GM18508 (cell line): ENCODE results near the gene TGDS.

Experiments used
- ATAC-seq: cut with Tn5 transposase; IDR thresholded peaks from one replicate; pipeline ENCODE4 v1.9.1; 2021; ENCODE audit warnings: moderate number of reproducible peaks; ENCODE audit not compliant: insufficient read depth, unreplicated experiment

TGDS gene

DNA sequence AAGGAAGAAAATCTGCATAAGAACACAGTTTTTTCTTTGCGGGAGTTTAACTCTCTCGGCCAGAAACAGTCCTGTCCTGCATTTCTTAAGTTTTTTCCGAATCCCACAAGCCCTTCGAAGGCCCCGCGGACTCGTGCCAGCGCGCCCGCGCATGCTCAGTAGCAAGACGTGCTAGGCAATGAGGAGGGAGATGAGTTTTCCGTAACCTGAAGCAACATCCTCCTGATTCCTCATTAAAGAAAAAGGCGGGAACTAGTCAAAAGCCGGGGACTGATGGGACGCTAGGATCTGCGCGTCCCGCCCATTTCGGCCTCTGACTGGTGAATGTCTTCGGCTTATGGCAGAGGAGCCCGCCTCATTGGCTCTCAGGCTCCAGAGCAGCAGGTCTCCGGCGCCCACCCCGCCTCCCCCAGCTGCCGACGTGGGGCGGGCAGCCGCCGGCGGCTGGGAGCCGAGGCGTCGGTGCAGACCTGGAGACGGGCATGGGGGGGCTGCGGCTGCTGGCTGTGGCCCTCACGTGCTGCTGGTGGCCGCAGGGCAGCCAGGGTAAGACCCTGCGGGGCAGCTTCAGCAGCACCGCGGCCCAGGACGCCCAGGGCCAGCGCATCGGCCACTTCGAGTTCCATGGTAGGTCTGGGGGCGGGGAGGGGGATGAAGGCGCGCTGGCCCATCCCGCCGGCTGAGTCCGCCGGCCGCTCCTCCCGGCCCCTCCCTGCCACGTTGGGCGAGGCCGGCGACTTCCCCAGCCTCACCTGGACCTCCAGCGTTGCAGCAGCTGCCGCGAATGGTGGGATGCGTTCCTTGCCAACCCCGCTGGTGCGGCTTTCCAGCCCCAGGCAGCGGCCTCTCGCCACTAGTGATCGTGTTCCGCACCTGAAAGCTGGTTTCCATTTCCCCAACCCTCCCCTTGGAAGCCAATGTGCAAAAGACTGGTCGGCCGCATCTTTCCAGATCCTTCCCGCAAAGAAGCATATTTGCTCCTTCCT is 5.8 kb upstream of the TGDS start, which contains the start of gene GPR180:
Gene GPR180 (plus strand): TSS at position 412 of the 986 bp plus-strand sequence. CDS start 71 bp downstream, at position 483.
- ATAC-seq: peak; percentile 97

DNA sequence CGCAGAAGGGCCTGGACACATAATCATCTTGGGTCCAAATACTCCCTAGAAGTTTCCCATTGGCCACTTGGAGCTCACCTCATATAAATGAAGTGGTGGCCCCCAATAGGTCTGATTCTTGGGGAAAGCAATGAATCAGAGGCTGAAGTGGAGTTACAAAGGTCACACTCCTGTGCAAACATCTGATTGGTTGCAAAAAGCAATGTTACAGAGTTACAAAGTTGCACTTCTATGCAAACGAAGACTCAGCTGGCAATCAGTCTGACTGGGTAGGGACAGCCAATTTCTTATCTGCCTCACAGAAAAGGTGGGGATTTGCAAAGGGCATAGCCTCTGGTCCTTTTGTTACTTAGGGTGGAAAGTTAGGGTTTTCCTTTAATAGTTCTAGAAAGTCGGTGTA is 3.9 kb upstream of the TGDS start:
- ATAC-seq: no peak

GRCh38 chr13:94598281-94598680 is 2.3 kb upstream of the TGDS start:
- no peak for ATAC-seq

- no peak for ATAC-seq
Measured at GRCh38 chr13:94596575-94596971, 621 bp upstream of the TGDS start.

GRCh38 chr13:94595001-94595949 is 677 bp downstream of the TGDS start:
- ATAC-seq: no peak

DNA sequence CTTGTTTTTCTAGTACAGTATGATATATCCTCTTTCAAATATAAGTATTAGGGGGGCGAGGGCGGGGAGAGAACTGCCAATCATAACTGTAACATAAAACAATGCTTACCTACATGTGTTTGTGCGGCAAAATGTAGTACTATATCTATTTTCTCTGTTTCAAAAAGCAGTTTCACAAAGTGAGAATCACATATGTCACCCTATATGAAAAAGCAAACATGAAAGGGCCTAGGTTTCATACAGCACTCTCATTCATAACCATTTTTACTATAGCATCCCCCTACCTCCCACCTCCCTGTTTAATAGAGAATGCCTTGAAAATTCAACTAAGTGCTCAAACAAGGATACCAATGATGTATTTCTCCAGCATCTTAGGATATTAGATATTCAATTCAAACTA is 5.2 kb downstream of the TGDS start:
- no peak for ATAC-seq

DNA sequence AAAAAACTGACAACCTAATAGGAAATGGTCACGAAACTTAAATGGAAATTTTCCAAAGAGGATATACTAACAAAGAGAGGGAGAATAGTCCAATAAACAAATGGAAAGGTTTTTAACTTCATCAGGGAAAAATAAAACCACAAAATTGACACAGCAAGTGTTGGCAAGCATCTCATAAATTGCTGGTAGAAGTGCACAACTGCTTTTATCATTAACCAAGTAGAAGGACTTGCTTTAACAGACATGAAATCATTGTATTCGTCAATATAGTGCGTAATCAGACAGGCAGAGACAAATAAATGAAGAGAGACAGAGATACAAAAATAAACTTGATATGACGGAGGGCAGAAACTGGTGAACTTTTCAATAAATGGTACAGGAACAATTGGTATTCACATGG is 7.4 kb downstream of the TGDS start:
- no peak for ATAC-seq

DNA sequence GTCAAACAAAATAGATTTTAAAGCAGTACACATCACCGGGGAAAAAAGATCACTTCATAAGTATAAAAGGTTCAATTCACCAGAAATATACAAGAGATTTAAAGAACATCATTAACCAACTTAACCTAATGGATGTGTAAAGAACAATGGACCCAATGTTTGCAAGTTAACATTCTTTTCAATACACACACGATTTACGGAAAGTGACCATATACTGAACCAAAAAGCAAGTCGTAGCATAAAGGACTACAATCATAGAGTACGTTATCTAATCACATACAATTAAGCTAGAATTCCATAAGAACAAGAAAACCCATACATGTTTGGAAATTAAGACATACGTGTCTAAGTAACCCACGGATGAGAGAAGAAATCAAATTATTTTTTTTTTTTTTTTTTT is 9.6 kb downstream of the TGDS start:
- ATAC-seq: no peak

DNA sequence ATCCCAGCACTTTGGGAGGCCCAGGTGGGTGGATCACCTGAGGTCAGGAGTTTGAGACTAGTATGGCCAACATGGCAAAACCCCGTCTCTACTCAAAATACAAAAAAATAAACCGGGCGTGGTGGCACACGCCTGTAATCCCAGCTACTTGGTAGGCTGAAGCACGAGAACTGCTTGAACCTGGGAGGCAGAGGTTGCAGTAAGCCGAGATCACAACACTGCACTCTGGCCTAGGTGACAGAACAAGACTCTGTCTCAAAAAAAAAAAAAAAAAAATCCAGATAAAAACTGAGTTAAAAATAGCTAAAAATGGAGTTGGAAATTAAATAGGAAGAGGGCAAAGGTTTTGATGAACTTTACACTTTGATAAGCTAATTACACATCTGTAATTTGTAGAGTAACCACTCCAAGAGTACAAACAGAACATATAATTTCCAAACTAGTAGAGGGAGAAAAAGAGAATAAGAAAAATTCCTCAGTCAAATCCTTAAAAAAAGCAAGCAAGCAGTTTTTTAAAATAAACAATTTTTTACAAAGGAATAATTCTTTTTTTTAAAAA is 10.3 kb downstream of the TGDS start:
- no peak for ATAC-seq

DNA sequence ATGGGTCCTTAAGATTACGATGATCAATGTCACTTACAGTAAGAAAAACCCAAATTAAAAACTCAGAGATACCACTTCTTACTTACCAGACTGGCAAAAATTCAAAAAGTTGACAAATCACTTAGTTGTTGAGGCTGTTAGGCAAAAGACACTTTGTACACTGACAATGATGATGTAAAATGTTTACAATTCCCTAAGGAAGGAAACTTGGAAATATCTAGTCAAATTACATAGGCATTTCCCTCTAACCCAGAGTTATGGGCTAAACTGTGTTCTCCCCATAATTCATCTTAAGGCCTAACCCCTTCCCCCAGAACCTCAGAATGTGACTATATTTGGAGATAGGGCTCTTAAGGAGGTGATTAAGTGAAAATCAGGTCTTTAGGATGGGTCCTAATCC is 12.0 kb downstream of the TGDS start:
- no peak for ATAC-seq

DNA sequence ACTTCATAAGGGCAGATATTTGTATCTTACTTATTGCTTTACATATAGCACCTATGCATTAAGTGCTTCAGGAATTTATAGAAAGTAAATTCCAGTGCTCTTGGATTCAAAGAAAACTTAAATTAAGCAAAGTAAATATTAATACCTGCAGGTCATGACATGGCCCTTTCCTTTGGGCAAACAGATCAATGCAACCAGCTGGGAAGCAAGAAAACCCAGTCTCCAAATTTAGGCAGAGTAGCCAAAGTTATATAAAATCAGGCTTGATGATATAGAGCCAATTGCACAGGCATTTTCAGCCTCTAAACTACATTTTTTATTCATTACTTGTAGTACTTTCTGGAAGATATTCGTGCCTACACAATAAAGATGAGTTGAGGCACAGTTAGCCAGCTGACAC is 16.9 kb downstream of the TGDS start:
- ATAC-seq: no peak

DNA sequence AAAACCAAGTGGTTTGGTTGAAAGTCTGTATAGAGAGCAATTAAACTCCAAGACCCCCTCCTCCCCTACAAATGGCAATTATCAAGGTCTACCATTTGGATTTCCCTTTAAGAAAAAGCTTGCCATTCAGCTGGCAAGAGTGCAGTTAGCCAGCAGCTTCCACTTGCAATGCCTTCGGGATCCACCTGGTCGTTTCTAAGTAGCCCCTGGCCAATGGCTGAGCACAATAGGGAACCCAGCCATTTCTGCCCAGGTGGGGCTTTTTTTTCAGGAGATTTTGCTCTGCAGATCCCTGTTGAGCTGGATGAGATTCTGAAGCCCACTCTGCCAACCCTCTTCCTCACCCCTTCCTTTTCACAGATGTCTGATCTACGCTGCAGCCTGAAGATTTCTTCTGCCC is 26.3 kb downstream of the TGDS start:
- no peak for ATAC-seq

DNA sequence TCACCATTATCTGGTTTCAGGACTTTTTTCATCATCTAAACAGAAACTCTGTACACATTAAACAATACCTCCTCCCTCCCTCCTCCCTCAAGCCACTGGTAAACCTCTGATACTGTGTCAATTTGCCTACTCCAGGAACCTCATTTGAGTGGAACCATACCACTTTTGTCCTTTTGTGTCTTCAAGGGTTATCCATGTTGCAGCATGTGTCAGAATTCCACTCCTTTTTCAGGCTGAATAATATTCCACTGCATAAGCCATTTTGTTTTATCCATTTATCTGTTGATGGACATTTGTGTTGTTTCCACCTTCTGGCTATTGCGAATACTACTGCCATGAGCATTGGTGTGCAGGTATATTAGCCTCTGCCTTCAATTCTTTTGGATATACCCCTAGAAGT is 27.5 kb downstream of the TGDS start:
- no peak for ATAC-seq

- ATAC-seq: no peak
Measured at GRCh38 chr13:94567581-94567980, 28.4 kb downstream of the TGDS start.

GRCh38 chr13:94561126-94561525 is 34.8 kb downstream of the TGDS start:
- ATAC-seq: no peak

- ATAC-seq: no peak
Measured at GRCh38 chr13:94560116-94560515, 35.8 kb downstream of the TGDS start.

- no peak for ATAC-seq
Measured at GRCh38 chr13:94559222-94559795, 36.6 kb downstream of the TGDS start.

- ATAC-seq: no peak
Measured at GRCh38 chr13:94558716-94559115, 37.2 kb downstream of the TGDS start.

- no peak for ATAC-seq
Measured at GRCh38 chr13:94557684-94558235, 38.2 kb downstream of the TGDS start.

DNA sequence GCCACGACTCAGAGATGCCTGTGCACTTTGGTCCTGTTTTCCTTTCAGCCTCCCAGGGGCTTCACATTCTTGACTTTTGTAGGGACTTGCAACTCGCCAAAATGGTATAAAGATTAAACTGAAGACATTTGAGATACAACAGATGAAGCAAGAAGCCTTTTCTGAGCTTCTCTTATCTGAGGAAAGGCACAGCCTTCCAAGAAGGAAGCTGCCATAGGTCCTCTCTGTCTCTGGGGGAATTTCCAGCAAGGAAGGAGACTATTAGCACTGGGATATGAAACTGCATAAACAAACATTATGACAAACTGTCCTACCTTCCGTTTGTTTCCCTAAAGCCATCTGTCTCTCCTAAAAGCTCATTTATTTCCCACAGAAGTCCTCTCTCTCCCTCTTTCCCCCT is 39.3 kb downstream of the TGDS start:
- ATAC-seq: no peak
